Skeletal muscle cell (primary cell): ENCODE data around the gene SLIRP.
"Not testable (repeated sequence)": the region's sequence is repeated elsewhere in the genome, so short reads cannot be mapped to it uniquely, and the experiment has no call there.

ENCODE experiments used
- DNase-seq: peaks from one replicate; pipeline ENCODE4 v3.0.0-alpha.2; 2010; ENCODE audit warnings: low read depth
- H3K4me3 ChIP-seq: 2 replicates; pipeline ENCODE4 v1.5.1; 2011; ENCODE audit warnings: low read depth, mild to moderate bottlenecking, control low read depth, low read length, moderate library complexity

Gene SLIRP

GRCh38 chr14:77707724-77708408 is at the start of gene SLIRP, which contains the start of gene ALKBH1:
Gene SLIRP, plus strand, starts transcription at chr14:77708103. Its CDS starts 9 bp downstream, at chr14:77708112.
Gene ALKBH1, minus strand, starts transcription at chr14:77708023. Its CDS starts 19 bp downstream, at chr14:77708004.
- H3K4me3 ChIP-seq: peak within 1 kb of the TSS; percentile 86
- peak; percentile 31 for DNase-seq

GRCh38 chr14:77659831-77660230 is 48.1 kb upstream of the SLIRP start:
- DNase-seq: no peak
- no peak overlapping the region for H3K4me3 ChIP-seq

- no peak for DNase-seq
- no peak overlapping the region for H3K4me3 ChIP-seq
Measured at GRCh38 chr14:77660754-77661153, 47.1 kb upstream of the SLIRP start.

GRCh38 chr14:77661562-77661961 is 46.3 kb upstream of the SLIRP start:
- not testable (repeated sequence) for H3K4me3 ChIP-seq, DNase-seq

GRCh38 chr14:77663293-77663692 is 44.6 kb upstream of the SLIRP start:
- no peak overlapping the region for H3K4me3 ChIP-seq
- DNase-seq: no peak

- DNase-seq: no peak
- H3K4me3 ChIP-seq: no peak overlapping the region
Measured at GRCh38 chr14:77667331-77667730, 40.6 kb upstream of the SLIRP start.

GRCh38 chr14:77673193-77673592 is 34.7 kb upstream of the SLIRP start:
- no peak for DNase-seq
- H3K4me3 ChIP-seq: no peak overlapping the region

- H3K4me3 ChIP-seq: no peak overlapping the region
- DNase-seq: no peak
Measured at GRCh38 chr14:77674931-77675330, 33.0 kb upstream of the SLIRP start.

GRCh38 chr14:77681196-77682157 is 26.4 kb upstream of the SLIRP start:
- no peak for DNase-seq
- no peak overlapping the region for H3K4me3 ChIP-seq

- H3K4me3 ChIP-seq: no peak overlapping the region
- DNase-seq: no peak
Measured at GRCh38 chr14:77682158-77682553, 25.7 kb upstream of the SLIRP start.

- no peak for DNase-seq
- no peak overlapping the region for H3K4me3 ChIP-seq
Measured at GRCh38 chr14:77691259-77691658, 16.6 kb upstream of the SLIRP start.

- peak overlapping the region; percentile 86 for H3K4me3 ChIP-seq
- DNase-seq: peak; percentile 16
Measured at GRCh38 chr14:77707355-77707723, 564 bp upstream of the SLIRP start.

- H3K4me3 ChIP-seq: peak overlapping the region; percentile 86
- no peak for DNase-seq
Measured at GRCh38 chr14:77708749-77709148, 846 bp downstream of the SLIRP start.

- no peak for DNase-seq
- peak overlapping the region; percentile 86 for H3K4me3 ChIP-seq
Measured at GRCh38 chr14:77709412-77709811, 1.5 kb downstream of the SLIRP start.

GRCh38 chr14:77710364-77710763 is 2.5 kb downstream of the SLIRP start:
- no peak overlapping the region for H3K4me3 ChIP-seq
- no peak for DNase-seq

- DNase-seq: no peak
Measured at GRCh38 chr14:77714926-77715325, 7.0 kb downstream of the SLIRP start.

GRCh38 chr14:77717608-77718305 is 9.9 kb downstream of the SLIRP start:
- DNase-seq: no peak
- H3K4me3 ChIP-seq: no peak overlapping the region

More at GRCh38 chr14:77714926-77715325, 7.0 kb downstream of the SLIRP start:
- H3K4me3 ChIP-seq: no peak overlapping the region

GRCh38 chr14:77721437-77721836 is 13.5 kb downstream of the SLIRP start:
- no peak for DNase-seq

GRCh38 chr14:77722301-77722700 is 14.4 kb downstream of the SLIRP start:
- H3K4me3 ChIP-seq: no peak overlapping the region
- no peak for DNase-seq

More at GRCh38 chr14:77721437-77721836, 13.5 kb downstream of the SLIRP start:
- no peak overlapping the region for H3K4me3 ChIP-seq

- DNase-seq: no peak
- no peak overlapping the region for H3K4me3 ChIP-seq
Measured at GRCh38 chr14:77730976-77731497, 23.1 kb downstream of the SLIRP start.
